Measurements from ENCODE around the gene TXK. TPM values are rescaled to one million over a fixed set of nuclear protein-coding genes. Genes with fewer than 3 reads are reported as not detected.

The TXK gene
- total and polyA plus RNA-seq, 8 donors: 0.15 to 8.3 (median 1.2) TPM; not detected in 1

- Histone ChIP-seq H3K4me1 (peaks cover 0 to 13% (median 8%) of the 10 kb centered on the region in 4 donors), H3K27ac (no peak overlapping the region), H3K9me3 (no peaks in the 10 kb centered on the region), H3K36me3 (no peaks in the 10 kb centered on the region), H3K27me3 (peaks cover 0 to 8% (median 0%) of the 10 kb centered on the region in 3 donors), H3K4me3 (no peak overlapping the region)
- 5 to 19% (median 9%) methylated on average over 2 of the region's 2 CpGs for WGBS, 5 donors
- no peak for TF ChIP-seq POLR2AphosphoS5 (IDR thresholded peaks at IDR 0.05)
- no peak for DNase-seq
- intact Hi-C loops (cut with DNase I; ENCODE audit: low total_unique reads): no loop called here
These were observed 95.4 kb downstream of the TXK start for GRCh38 chr4:48038666-48039065.

GRCh38 chr4:48037117-48037462 lies 97.0 kb downstream of the TXK start:
- H3K27ac ChIP-seq: no peak overlapping the region
- H3K9me3 ChIP-seq: no peaks in the 10 kb centered on the region
- TF ChIP-seq POLR2AphosphoS5 (IDR thresholded peaks at IDR 0.05): no peak
- TF ChIP-seq POLR2A (IDR thresholded peaks at IDR 0.05): no peak
- TF ChIP-seq CTCF (IDR thresholded peaks at IDR 0.05): no peak
- intact Hi-C loops (cut with DNase I; ENCODE audit: low total_unique reads): no loop called here
- H3K4me1 ChIP-seq: peaks cover 5 to 13% (median 8%) of the 10 kb centered on the region in 4 donors
- DNase-seq: no peak
- no peak overlapping the region for H3K4me3 ChIP-seq
- 67 to 72% (median 70%) methylated on average over 2 of the region's 2 CpGs for WGBS, 5 donors
- no peaks in the 10 kb centered on the region for H3K36me3 ChIP-seq
- peaks cover 0 to 8% (median 0%) of the 10 kb centered on the region in 3 donors for H3K27me3 ChIP-seq

GRCh38 chr4:48035952-48036351 lies 98.1 kb downstream of the TXK start:
- H3K36me3 ChIP-seq: no peaks in the 10 kb centered on the region
- intact Hi-C loops (cut with DNase I; ENCODE audit: low total_unique reads): no loop called here
- peaks cover 8 to 21% (median 17%) of the 10 kb centered on the region in 4 donors for H3K4me1 ChIP-seq
- peaks cover 0 to 1% (median 0%) of the 10 kb centered on the region in 3 donors for H3K27me3 ChIP-seq
- 91 to 94% (median 93%) methylated on average over 3 of the region's 3 CpGs for WGBS, 5 donors
- H3K9me3 ChIP-seq: no peaks in the 10 kb centered on the region
- no peak overlapping the region for H3K4me3 ChIP-seq
- DNase-seq: no peak
- H3K27ac ChIP-seq: no peak overlapping the region
- TF ChIP-seq POLR2AphosphoS5 (IDR thresholded peaks at IDR 0.05): no peak
- TF ChIP-seq POLR2A (IDR thresholded peaks at IDR 0.05): no peak
- TF ChIP-seq EP300 (IDR thresholded peaks at IDR 0.05): no peak
- TF ChIP-seq CTCF (IDR thresholded peaks at IDR 0.05): no peak

GRCh38 chr4:48033825-48034413 lies 100.1 kb downstream of the TXK start:
- peak; percentile 52 to 55 for DNase-seq
- H3K36me3 ChIP-seq: no peaks in the 10 kb centered on the region
- intact Hi-C loops (cut with DNase I; ENCODE audit: low total_unique reads): no loop called here
- peaks cover 8 to 21% (median 17%) of the 10 kb centered on the region in 4 donors for H3K4me1 ChIP-seq
- 81 to 91% (median 86%) methylated on average over 1 of the region's 1 CpG for WGBS, 5 donors
- H3K27ac ChIP-seq: no peak overlapping the region
- H3K4me3 ChIP-seq: no peak overlapping the region
- H3K9me3 ChIP-seq: no peaks in the 10 kb centered on the region
- no peaks in the 10 kb centered on the region for H3K27me3 ChIP-seq
- TF ChIP-seq EP300 (IDR thresholded peaks at IDR 0.05) (no peak), CTCF (IDR thresholded peaks at IDR 0.05) (peak in 4 of 7 experiments; percentile 27 to 43 (median 36)), POLR2AphosphoS5 (IDR thresholded peaks at IDR 0.05) (no peak), POLR2A (IDR thresholded peaks at IDR 0.05) (no peak)

GRCh38 chr4:48033412-48033811 lies 100.6 kb downstream of the TXK start:
- Histone ChIP-seq H3K36me3 (no peaks in the 10 kb centered on the region), H3K9me3 (no peaks in the 10 kb centered on the region), H3K27ac (no peak overlapping the region), H3K4me3 (no peak overlapping the region), H3K27me3 (no peaks in the 10 kb centered on the region), H3K4me1 (peaks cover 8 to 21% (median 17%) of the 10 kb centered on the region in 4 donors)
- no peak for TF ChIP-seq EP300 (IDR thresholded peaks at IDR 0.05)
- intact Hi-C loops (cut with DNase I; ENCODE audit: low total_unique reads): no loop called here
- DNase-seq: no peak
